OCI-LY7 (cell line): Measurements from ENCODE around the gene STMN3. TPM values are rescaled to one million over a fixed set of nuclear protein-coding genes. Genes with fewer than 3 reads are reported as not detected.
"Not testable (repeated sequence)": the region's sequence is repeated elsewhere in the genome, so short reads cannot be mapped to it uniquely, and the experiment has no call there.

Source experiments
- BruUV-seq: library from RNA; stranded (reverse); fragments of 400-500 nt; replicated peaks from 2 replicates; lab custom pipeline; 2021; lab: Mats Ljungman, UMichigan
- CTCF ChIA-PET: fragments of 300-600 bp; sonication (Branson Sonifier 250); formaldehyde crosslinking; loops from one replicate; lab custom pipeline; 2022; ENCODE audit warnings: antibody characterized with exemption; ENCODE audit not compliant: unreplicated experiment; lab: Charles Lee
- POLR2A ChIA-PET: fragments of 300-600 bp; sonication (Branson Sonifier 250); formaldehyde crosslinking; loops from one replicate; lab custom pipeline; 2022; ENCODE audit warnings: antibody characterized with exemption; lab: Charles Lee
- DNase-seq: peaks from one replicate; pipeline ENCODE4 v3.0.0-alpha.2; 2015; ENCODE audit warnings: low spot score
- H2AFZ ChIP-seq: fragments of 200-600 bp; sonication (generic), shearing (Covaris generic); 2 replicates; pipeline ENCODE4 v1.6.1; 2014; ENCODE audit warnings: mild to moderate bottlenecking, antibody characterized with exemption, low read length, moderate library complexity
- H3K27ac ChIP-seq: fragments of 200-600 bp; sonication (generic); 2 replicates; pipeline ENCODE4 v1.5.1; 2014; ENCODE audit warnings: mixed run types, low read depth, mild to moderate bottlenecking, moderate library complexity, low read length, inconsistent platforms; ENCODE audit not compliant: poor library complexity, severe bottlenecking
- H3K36me3 ChIP-seq: fragments of 200-600 bp; sonication (generic); 2 replicates; pipeline ENCODE4 v1.6.1; 2014; ENCODE audit warnings: mild to moderate bottlenecking, antibody characterized with exemption, low read length, moderate library complexity, mixed read lengths; ENCODE audit not compliant: insufficient read depth
- H3K4me1 ChIP-seq: fragments of 200-600 bp; sonication (generic); 2 replicates; pipeline ENCODE4 v1.5.1; 2014; ENCODE audit warnings: mild to moderate bottlenecking, low read length; ENCODE audit not compliant: insufficient read depth, poor library complexity, severe bottlenecking
- H3K4me2 ChIP-seq: fragments of 200-600 bp; sonication (generic); 2 replicates; pipeline ENCODE4 v1.6.1; 2014; ENCODE audit warnings: mild to moderate bottlenecking, low read length
- H3K4me3 ChIP-seq: fragments of 200-600 bp; sonication (generic); 2 replicates; pipeline ENCODE4 v1.5.1; 2014; ENCODE audit warnings: mild to moderate bottlenecking, low read depth, low read length; ENCODE audit not compliant: poor library complexity, severe bottlenecking
- H3K79me2 ChIP-seq: fragments of 200-600 bp; sonication (generic); 2 replicates; pipeline ENCODE4 v1.6.1; 2016; ENCODE audit warnings: low read depth, mild to moderate bottlenecking, low read length, moderate library complexity, mixed read lengths; ENCODE audit not compliant: insufficient read depth
- H3K9me2 ChIP-seq: fragments of 200-600 bp; sonication (generic); 2 replicates; pipeline ENCODE4 v1.6.1; 2016; ENCODE audit warnings: mild to moderate bottlenecking, low read length, mixed read lengths; ENCODE audit not compliant: insufficient read depth
- H3K9me3 ChIP-seq: fragments of 200-600 bp; sonication (generic); 2 replicates; pipeline ENCODE4 v1.6.1; 2014; ENCODE audit warnings: mild to moderate bottlenecking, mixed run types, low read length, mixed read lengths
- H4K20me1 ChIP-seq: fragments of 200-600 bp; sonication (generic); 2 replicates; pipeline ENCODE4 v1.6.1; 2014; ENCODE audit warnings: mild to moderate bottlenecking, antibody characterized with exemption, low read length, moderate library complexity, mixed read lengths; ENCODE audit not compliant: insufficient read depth
- EZH2phosphoT487 ChIP-seq: fragments of 200-600 bp; sonication (generic); IDR thresholded peaks from 2 replicates; pipeline ENCODE4 v1.6.1; 2018; ENCODE audit warnings: low read depth, borderline replicate concordance, mild to moderate bottlenecking, mixed run types, antibody characterized with exemption, low read length, moderate library complexity, mixed read lengths
- intact Hi-C: fragments of 100-400 bp; cut with micrococcal nuclease; formaldehyde crosslinking; loops from one replicate; pipeline ENCODE4 v1.10.0; 2022; ENCODE audit not compliant: unreplicated experiment
- total RNA-seq, 2 experiments: library from RNA; depleted of rRNA in 1 of 2; stranded (reverse); fragments of >200 nt in 1 of 2; shearing (Covaris generic) in 1 of 2; gene quantifications; 2 replicates each; pipeline ENCODE4 v1.2.3, GENCODE V29; 2014 to 2022
- TF ChIP-seq, protein P1 (sequence below): fragments of 200-600 bp; sonication (generic); conservative IDR thresholded peaks from 2 replicates; pipeline ENCODE4 v1.5.1; 2014; ENCODE audit warnings: mild to moderate bottlenecking, antibody characterized with exemption, low read length, moderate library complexity, mixed read lengths

The STMN3 gene
- total RNA-seq, 2 experiments from 2014 or later = 6.7 TPM

DNA sequence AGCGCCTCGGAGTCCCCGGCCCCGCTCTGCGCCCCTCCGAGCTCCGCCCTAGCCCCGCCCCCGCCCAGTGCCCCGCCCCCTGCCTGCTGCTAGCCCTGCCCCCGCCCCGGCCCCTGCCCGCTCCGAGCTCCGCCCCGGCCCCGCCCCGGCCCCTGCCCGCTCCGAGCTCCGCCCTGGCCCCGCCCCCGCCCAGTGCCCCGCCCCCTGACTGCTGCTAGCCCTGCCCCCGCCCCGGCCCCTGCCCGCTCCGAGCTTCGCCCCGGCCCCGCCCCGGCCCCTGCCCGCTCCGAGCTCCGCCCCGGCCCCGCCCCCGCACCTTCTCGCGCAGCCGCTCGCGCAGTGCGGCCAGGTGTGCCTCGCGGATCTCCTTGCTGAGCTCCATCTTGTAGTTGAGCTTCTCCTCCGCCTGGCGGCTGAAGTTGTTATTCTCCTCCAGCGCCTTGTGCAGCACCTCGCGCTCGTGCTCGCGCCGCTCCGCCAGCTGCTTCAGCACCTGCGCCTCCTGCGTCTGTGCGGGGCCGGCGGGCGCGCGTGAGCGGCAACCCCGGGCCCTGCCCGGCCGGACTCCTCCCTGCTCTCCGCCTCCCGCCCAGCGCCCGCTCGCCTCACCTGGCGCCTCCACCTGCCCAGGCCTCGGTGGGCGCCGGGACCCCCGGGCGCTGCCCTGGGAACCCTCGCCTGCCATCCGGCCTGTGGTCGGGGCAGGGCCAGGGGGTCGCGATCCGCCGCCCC, 11.3 kb downstream of the STMN3 start:
- no TSS peak for BruUV-seq
- H3K4me2 ChIP-seq = peak overlapping the region; percentile 98
- CTCF ChIA-PET = interaction anchor here (0.6 to 2.3 kb wide), 9 partner anchors 10 to 698 kb away, joined by 3 to 12 read pairs (median 6); partner anchors contain the start of genes PTK6 and RTEL1
- H3K36me3 ChIP-seq = no peaks in the 10 kb centered on the region
- peak overlapping the region; percentile 74 for H3K4me3 ChIP-seq
- DNase-seq = peak; percentile 97
- no peaks in the 10 kb centered on the region for H4K20me1 ChIP-seq
- H3K9me3 ChIP-seq = no peaks in the 10 kb centered on the region
- intact Hi-C loops = loop anchor here (1.0 kb wide), 2 partner anchors 90 to 105 kb away; partner anchors contain the start of gene PTK6
- peaks cover 30% of the 10 kb centered on the region for H3K4me1 ChIP-seq
- peak overlapping the region; percentile 72 for H3K27ac ChIP-seq
- POLR2A ChIA-PET = interaction anchor here (0.6 to 2.2 kb wide), 9 partner anchors 11 to 345 kb away, joined by 3 to 13 read pairs (median 3); partner anchors contain the start of genes GMEB2, PTK6 and STMN3
- H3K9me2 ChIP-seq = no peaks in the 10 kb centered on the region
- H3K79me2 ChIP-seq = no peaks in the 10 kb centered on the region
- peak overlapping the region; percentile 94 for H2AFZ ChIP-seq
- TF ChIP-seq EZH2phosphoT487 = no peak
- TF ChIP-seq, protein P1, sequence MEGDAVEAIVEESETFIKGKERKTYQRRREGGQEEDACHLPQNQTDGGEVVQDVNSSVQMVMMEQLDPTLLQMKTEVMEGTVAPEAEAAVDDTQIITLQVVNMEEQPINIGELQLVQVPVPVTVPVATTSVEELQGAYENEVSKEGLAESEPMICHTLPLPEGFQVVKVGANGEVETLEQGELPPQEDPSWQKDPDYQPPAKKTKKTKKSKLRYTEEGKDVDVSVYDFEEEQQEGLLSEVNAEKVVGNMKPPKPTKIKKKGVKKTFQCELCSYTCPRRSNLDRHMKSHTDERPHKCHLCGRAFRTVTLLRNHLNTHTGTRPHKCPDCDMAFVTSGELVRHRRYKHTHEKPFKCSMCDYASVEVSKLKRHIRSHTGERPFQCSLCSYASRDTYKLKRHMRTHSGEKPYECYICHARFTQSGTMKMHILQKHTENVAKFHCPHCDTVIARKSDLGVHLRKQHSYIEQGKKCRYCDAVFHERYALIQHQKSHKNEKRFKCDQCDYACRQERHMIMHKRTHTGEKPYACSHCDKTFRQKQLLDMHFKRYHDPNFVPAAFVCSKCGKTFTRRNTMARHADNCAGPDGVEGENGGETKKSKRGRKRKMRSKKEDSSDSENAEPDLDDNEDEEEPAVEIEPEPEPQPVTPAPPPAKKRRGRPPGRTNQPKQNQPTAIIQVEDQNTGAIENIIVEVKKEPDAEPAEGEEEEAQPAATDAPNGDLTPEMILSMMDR = peak; percentile 58

DNA sequence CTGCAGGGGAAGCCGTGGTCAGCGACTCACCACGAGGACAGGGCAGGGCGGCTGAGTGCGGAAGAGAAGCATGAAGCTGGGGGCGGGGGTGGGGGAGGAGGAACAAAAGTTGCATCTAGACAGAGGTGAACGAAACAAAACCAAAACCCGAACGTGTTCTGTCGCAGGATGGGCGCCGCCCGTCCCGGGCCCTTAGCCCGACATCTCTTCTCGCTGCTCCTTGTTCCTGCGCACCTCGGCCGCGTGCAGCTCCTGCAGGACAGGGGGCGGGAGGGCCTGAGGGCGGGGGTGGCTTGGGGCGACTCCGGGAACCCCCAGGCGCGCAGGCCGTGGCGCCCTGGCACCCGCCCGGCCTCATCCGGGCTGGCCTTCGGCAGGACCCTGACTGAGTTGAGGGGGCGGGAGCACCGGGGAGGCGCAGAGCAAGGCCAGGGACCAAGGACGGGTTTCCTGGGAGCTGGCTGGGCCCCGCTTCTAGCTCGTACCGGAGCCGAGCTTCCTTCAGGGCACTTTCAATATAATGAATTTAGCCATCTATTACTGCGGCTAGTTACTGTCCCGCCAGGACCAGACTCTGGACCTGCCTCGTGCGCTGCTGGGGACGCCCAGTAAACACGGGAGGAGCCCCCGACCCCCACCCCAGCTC, 12.0 kb downstream of the STMN3 start:
- Histone ChIP-seq H3K4me1 (peaks cover 30% of the 10 kb centered on the region), H3K9me3 (no peaks in the 10 kb centered on the region), H2AFZ (peak overlapping the region; percentile 46; the same call in 1 of the 2 replicates), H3K4me2 (peak overlapping the region; percentile 94), H3K27ac (peak overlapping the region; percentile 66), H3K36me3 (no peaks in the 10 kb centered on the region), H3K9me2 (no peaks in the 10 kb centered on the region), H3K79me2 (no peaks in the 10 kb centered on the region), H4K20me1 (no peaks in the 10 kb centered on the region), H3K4me3 (peak overlapping the region; percentile 74)
- ChIA-PET CTCF (interaction anchor here (0.6 to 2.3 kb wide), 7 partner anchors 9 to 139 kb away, joined by 3 to 12 read pairs (median 7); partner anchors contain the start of genes PPDPF, PTK6 and RTEL1), POLR2A (interaction anchor here (0.6 to 2.2 kb wide), 9 partner anchors 11 to 345 kb away, joined by 3 to 13 read pairs (median 3); partner anchors contain the start of genes GMEB2 and PTK6)
- BruUV-seq = no TSS peak
- TF ChIP-seq EZH2phosphoT487 = no peak
- TF ChIP-seq, protein P1 = no peak
- DNase-seq = no peak
- intact Hi-C loops = loop anchor here (1.0 kb wide), 1 partner anchor 104 kb away; the partner anchor contains the start of gene PTK6

DNA sequence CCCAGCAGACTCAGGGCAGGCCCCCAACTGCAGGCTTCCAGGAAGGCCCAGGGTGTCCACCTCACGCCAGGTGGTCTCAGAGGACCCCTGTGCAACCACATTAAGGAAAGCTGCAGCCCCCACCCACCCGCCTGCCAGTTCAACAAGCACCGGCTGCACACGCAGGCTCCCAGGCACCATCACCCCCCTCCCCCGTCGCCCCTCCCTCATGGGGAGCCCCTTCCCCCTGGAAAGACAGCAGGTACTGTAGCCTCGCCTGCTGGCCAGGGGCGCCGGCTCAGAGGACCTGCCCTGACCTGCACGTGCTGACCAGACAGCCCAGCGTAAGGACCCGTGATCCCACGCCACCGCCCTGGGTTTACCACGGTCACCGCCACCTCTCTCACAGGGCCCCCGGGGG, 12.5 kb downstream of the STMN3 start:
- not testable (repeated sequence) for H3K79me2 ChIP-seq, BruUV-seq, H3K36me3 ChIP-seq, H4K20me1 ChIP-seq, H3K9me2 ChIP-seq, H2AFZ ChIP-seq, DNase-seq, H3K9me3 ChIP-seq
- intact Hi-C loops = loop anchor here (1.0 kb wide), 1 partner anchor 103 kb away; the partner anchor contains the start of gene PTK6
- CTCF ChIA-PET = interaction anchor here (0.6 to 2.3 kb wide), 2 partner anchors 103 to 120 kb away, joined by 9 to 12 read pairs; partner anchors contain the start of genes PPDPF and PTK6
- H3K27ac ChIP-seq = peak overlapping the region; percentile 80
- H3K4me1 ChIP-seq = peaks cover 32% of the 10 kb centered on the region
- H3K4me3 ChIP-seq = peak overlapping the region; percentile 74
- POLR2A ChIA-PET = interaction anchor here (0.6 to 2.2 kb wide), 4 partner anchors 14 to 102 kb away, joined by 3 to 13 read pairs (median 4); partner anchors contain the start of genes GMEB2 and PTK6
- H3K4me2 ChIP-seq = peak overlapping the region; percentile 76
